ENCODE measurements around the gene TBCK.

GRCh38 chr4:106287353-106287969, 28.5 kb downstream of the TBCK start:
- no peak for TF ChIP-seq EZH2phosphoT487 (IDR thresholded peaks at IDR 0.05; ENCODE audit: borderline replicate concordance)
- no peak for TF ChIP-seq CTCF (conservative IDR thresholded peaks at IDR 0.05; ENCODE audit: low read length)

All from Loucy (cell line).